ENCODE measurements around the gene DOCK11.

GRCh38 chrX:118634336-118634735, 138.7 kb downstream of the DOCK11 start:
- TF ChIP-seq EZH2 (IDR thresholded peaks at IDR 0.05; ENCODE audit: borderline replicate concordance, low read depth, low read length, severe bottlenecking) (no peak), CTCF (IDR thresholded peaks at IDR 0.05; ENCODE audit: extremely low read depth in 1 of 2, insufficient read depth in 1 of 2, low read depth in 1 of 2, low read length in 2 of 2) (no peak)
